Astrocyte (in vitro differentiated cells and primary cell): ENCODE data around the gene MROH7.

ENCODE experiments used
- EZH2 ChIP-seq: IDR thresholded peaks from 2 replicates; pipeline ENCODE4 v1.6.1; 2012; ENCODE audit warnings: mild to moderate bottlenecking, low read length, inconsistent platforms; ENCODE audit not compliant: insufficient read depth
- TF ChIP-seq, protein P1 (sequence below): IDR thresholded peaks from 2 replicates; pipeline ENCODE4 v1.5.1; 2011; ENCODE audit warnings: low read depth, mild to moderate bottlenecking, inconsistent platforms, low read length, moderate library complexity; ENCODE audit not compliant: insufficient read depth

DNA sequence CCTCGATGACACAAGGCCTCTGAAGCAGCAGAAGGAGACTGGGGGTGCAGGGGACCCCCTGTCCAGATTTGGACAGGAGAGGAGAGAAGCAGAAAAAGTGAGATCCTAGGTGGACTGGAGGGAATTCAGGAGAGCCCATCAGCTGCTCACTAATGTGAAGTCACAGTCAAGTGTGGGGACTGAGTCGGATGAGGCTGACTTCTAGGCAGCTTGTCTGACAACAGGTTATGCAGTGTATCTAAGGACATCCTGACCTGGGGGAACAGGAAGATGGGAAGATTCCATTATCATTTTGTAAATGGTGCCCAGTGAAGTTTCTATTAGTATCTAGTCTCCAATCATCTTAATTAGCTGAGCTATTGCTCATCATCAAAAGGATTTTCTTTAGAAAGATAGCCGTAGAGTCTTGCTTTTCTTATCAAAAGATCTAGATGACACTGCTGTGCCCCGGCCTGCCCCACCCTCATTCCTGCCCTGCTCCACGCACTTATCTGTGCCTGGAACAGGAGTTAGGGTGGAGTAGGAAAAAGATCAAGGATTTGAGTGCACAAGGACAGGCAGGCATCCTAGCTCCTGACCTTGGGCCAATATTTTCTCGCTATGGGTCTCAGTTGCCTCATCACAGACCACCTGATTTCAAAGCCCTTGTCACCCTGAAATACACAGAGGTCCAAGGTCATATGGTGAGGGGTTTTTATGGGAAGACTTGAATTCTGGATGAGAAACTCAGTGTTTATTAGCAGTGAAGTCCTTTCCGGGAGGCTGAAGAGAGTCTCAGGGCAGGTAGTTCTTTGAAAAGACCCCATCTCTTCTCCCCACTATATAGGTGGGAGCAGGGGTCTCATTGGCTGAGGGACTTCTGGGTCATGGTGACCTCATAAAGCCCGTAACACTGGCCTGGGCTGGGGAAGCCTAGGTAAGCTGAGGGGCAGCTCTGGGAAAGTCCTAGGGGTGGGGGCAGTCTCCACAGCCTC lies at the start of gene MROH7:
- TF ChIP-seq EZH2, result no peak
- TF ChIP-seq, protein P1, sequence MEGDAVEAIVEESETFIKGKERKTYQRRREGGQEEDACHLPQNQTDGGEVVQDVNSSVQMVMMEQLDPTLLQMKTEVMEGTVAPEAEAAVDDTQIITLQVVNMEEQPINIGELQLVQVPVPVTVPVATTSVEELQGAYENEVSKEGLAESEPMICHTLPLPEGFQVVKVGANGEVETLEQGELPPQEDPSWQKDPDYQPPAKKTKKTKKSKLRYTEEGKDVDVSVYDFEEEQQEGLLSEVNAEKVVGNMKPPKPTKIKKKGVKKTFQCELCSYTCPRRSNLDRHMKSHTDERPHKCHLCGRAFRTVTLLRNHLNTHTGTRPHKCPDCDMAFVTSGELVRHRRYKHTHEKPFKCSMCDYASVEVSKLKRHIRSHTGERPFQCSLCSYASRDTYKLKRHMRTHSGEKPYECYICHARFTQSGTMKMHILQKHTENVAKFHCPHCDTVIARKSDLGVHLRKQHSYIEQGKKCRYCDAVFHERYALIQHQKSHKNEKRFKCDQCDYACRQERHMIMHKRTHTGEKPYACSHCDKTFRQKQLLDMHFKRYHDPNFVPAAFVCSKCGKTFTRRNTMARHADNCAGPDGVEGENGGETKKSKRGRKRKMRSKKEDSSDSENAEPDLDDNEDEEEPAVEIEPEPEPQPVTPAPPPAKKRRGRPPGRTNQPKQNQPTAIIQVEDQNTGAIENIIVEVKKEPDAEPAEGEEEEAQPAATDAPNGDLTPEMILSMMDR, result no peak
